ENCODE results near the gene HNRNPM.
"Not testable (repeated sequence)": the region's sequence is repeated elsewhere in the genome, so short reads cannot be mapped to it uniquely, and the experiment has no call there.

HNRNPM gene

GRCh38 chr19:8513687-8514504 is 69.1 kb downstream of the HNRNPM start, which contains the start of gene ZNF414:
TSS of gene ZNF414 (minus strand) at chr19:8514167. CDS start at chr19:8514046, 121 bp downstream.
- DNase-seq, result peak; percentile 92

GRCh38 chr19:8514505-8515009 is 69.8 kb downstream of the HNRNPM start:
- DNase-seq, result not testable (repeated sequence)

GRCh38 chr19:8515317-8515716 is 70.5 kb downstream of the HNRNPM start:
- DNase-seq, result no peak

- no peak for DNase-seq
These were observed 73.0 kb downstream of the HNRNPM start for GRCh38 chr19:8517551-8518442.

GRCh38 chr19:8518536-8518935 is 73.8 kb downstream of the HNRNPM start:
- DNase-seq, result no peak

- no peak for DNase-seq
These were observed 74.6 kb downstream of the HNRNPM start for GRCh38 chr19:8519388-8519787.

GRCh38 chr19:8525401-8525684 is 80.6 kb downstream of the HNRNPM start:
- DNase-seq, result no peak

GRCh38 chr19:8526345-8527091 is 81.7 kb downstream of the HNRNPM start:
- peak; percentile 83 for DNase-seq

GRCh38 chr19:8528500-8528899 is 83.7 kb downstream of the HNRNPM start:
- no peak for DNase-seq

GRCh38 chr19:8529369-8530006 is 84.7 kb downstream of the HNRNPM start:
- DNase-seq, result no peak

GRCh38 chr19:8530061-8530679 is 85.4 kb downstream of the HNRNPM start:
- DNase-seq, result no peak

- no peak for DNase-seq
These were observed 86.7 kb downstream of the HNRNPM start for GRCh38 chr19:8531470-8531869.

GRCh38 chr19:8532225-8532624 is 87.5 kb downstream of the HNRNPM start:
- DNase-seq, result no peak

GRCh38 chr19:8536282-8536681 is 91.5 kb downstream of the HNRNPM start:
- DNase-seq, result no peak

GRCh38 chr19:8537099-8537498 is 92.3 kb downstream of the HNRNPM start:
- no peak for DNase-seq

Data from midbrain (tissue), 1 donor.